ENCODE measurements around the gene PBX1. TPM values are rescaled to one million over a fixed set of nuclear protein-coding genes. Genes with fewer than 3 reads are reported as not detected.
A peak's percentile ranks its signal among the peaks of the same experiment; 100 is the strongest.

Gene PBX1
- total RNA-seq, 1 donor from 2014 or later: 257 TPM

DNA sequence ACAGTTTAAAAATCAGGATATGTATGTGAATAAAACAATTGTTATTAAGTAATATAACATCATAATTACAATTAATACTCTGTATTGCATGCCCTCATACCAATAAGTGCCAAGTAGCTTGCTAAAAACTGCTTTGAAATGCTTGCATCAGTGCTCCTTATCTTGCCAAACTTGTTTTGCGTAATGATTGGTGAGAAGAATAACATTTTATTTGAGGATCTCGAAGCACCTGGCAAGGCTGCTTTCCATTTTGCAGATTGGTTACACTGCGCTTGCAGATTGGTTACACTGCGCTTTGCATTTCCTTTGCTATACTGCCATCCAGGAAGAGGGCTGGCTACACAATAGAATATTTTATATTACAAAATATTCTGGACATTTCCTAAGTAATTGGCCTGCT lies 1.7 kb upstream of the PBX1 start:
- H3K4me1 Mint-ChIP-seq (ENCODE audit: unreplicated experiment): peaks cover 15% of the 10 kb centered on the region
- H3K4me3 Mint-ChIP-seq: peak overlapping the region; percentile 78
- H3K36me3 Mint-ChIP-seq: peaks cover 6% of the 10 kb centered on the region
- TF ChIP-seq, protein P1, sequence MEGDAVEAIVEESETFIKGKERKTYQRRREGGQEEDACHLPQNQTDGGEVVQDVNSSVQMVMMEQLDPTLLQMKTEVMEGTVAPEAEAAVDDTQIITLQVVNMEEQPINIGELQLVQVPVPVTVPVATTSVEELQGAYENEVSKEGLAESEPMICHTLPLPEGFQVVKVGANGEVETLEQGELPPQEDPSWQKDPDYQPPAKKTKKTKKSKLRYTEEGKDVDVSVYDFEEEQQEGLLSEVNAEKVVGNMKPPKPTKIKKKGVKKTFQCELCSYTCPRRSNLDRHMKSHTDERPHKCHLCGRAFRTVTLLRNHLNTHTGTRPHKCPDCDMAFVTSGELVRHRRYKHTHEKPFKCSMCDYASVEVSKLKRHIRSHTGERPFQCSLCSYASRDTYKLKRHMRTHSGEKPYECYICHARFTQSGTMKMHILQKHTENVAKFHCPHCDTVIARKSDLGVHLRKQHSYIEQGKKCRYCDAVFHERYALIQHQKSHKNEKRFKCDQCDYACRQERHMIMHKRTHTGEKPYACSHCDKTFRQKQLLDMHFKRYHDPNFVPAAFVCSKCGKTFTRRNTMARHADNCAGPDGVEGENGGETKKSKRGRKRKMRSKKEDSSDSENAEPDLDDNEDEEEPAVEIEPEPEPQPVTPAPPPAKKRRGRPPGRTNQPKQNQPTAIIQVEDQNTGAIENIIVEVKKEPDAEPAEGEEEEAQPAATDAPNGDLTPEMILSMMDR (conservative IDR thresholded peaks at IDR 0.05): no peak
- H3K27ac Mint-ChIP-seq: peak overlapping the region; percentile 62
- no peaks in the 10 kb centered on the region for H3K27me3 Mint-ChIP-seq
- DNase-seq (ENCODE audit: extremely low spot score, unreplicated experiment): no peak
- peaks cover 12% of the 10 kb centered on the region for H3K9me3 Mint-ChIP-seq

DNA sequence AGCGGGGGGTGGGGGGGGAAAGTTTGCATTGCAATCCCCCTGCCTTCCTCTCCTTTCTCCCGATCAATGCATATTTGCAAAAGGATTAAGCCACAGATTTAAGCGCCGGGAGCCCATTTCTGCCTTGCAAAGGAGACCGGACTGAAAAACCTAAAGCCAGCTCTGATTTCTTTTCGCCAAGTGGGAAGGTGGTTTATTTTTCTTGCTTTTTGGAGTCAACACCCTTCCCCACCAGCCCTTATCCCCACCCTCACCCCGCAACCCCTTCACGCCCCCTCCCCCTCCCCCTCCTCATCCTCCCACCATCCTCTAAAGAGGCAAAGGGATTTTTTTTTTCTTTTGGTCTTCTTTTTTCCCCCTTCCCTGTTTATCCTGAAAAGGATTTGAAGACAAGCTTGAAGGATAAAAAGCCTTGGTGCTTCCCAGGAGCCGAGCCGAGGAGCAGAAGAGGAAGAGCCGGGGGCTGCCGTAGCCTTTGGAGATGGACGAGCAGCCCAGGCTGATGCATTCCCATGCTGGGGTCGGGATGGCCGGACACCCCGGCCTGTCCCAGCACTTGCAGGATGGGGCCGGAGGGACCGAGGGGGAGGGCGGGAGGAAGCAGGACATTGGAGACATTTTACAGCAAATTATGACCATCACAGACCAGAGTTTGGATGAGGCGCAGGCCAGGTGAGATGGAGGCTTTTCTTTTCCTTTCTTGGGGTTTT lies 513 bp downstream of the PBX1 start:
- no peaks in the 10 kb centered on the region for H3K27me3 Mint-ChIP-seq
- peak overlapping the region; percentile 95 for H3K4me3 Mint-ChIP-seq
- TF ChIP-seq, protein P1 (conservative IDR thresholded peaks at IDR 0.05): no peak
- H3K27ac Mint-ChIP-seq: peak overlapping the region; percentile 89
- H3K4me1 Mint-ChIP-seq (ENCODE audit: unreplicated experiment): peaks cover 21% of the 10 kb centered on the region
- H3K9me3 Mint-ChIP-seq: no peaks in the 10 kb centered on the region
- DNase-seq (ENCODE audit: extremely low spot score, unreplicated experiment): no peak
- peaks cover 22% of the 10 kb centered on the region for H3K36me3 Mint-ChIP-seq

DNA sequence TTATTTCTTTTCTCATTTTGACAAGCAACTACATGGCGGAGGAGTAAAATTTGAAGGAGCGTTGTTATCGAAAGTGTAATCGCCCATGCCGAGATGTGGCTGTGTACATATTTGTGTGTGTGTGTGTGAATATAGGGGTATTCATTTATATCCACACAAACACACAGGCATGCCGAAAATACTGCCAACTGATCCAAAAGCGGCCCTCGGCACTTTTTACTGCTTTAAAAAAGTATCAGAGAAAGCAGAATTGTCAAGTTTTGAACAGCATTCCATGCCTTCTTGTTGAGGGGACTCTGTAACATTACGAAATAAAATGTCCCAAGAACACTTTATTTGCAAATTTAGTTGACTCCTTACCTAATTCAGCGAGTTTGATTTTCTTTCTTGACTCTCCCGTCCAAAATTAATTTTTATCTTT lies 1.1 kb downstream of the PBX1 start:
- TF ChIP-seq, protein P1 (conservative IDR thresholded peaks at IDR 0.05): no peak
- Mint-ChIP-seq H3K36me3 (peaks cover 28% of the 10 kb centered on the region), H3K27ac (peak overlapping the region; percentile 89), H3K4me1 (ENCODE audit: unreplicated experiment) (peaks cover 27% of the 10 kb centered on the region), H3K4me3 (peak overlapping the region; percentile 95), H3K27me3 (no peaks in the 10 kb centered on the region), H3K9me3 (no peaks in the 10 kb centered on the region)
- DNase-seq (ENCODE audit: extremely low spot score, unreplicated experiment): no peak

DNA sequence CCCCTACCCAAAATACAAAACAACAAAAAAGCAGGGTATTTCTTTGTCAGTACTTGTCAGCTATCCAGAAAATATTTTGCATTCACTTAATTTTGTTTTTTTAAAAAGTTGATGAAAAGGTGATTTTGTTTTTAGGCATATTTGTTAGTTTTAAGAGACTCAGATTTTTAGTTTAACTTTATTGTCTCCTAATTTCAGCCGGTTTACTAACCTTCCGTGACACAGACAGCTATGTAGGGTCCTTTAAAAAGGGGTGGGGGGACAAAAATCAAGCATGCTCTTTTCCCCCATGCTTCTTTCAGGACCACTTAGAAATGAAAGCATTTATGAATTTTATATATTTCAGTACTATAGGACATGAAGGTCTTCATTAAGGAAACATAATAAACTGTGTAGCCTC lies 1.6 kb downstream of the PBX1 start:
- Mint-ChIP-seq H3K9me3 (no peaks in the 10 kb centered on the region), H3K4me1 (ENCODE audit: unreplicated experiment) (peaks cover 29% of the 10 kb centered on the region), H3K27me3 (no peaks in the 10 kb centered on the region), H3K4me3 (peak overlapping the region; percentile 95), H3K36me3 (peaks cover 30% of the 10 kb centered on the region), H3K27ac (peak overlapping the region; percentile 89)
- TF ChIP-seq, protein P1 (conservative IDR thresholded peaks at IDR 0.05): no peak
- no peak for DNase-seq (ENCODE audit: extremely low spot score, unreplicated experiment)

DNA sequence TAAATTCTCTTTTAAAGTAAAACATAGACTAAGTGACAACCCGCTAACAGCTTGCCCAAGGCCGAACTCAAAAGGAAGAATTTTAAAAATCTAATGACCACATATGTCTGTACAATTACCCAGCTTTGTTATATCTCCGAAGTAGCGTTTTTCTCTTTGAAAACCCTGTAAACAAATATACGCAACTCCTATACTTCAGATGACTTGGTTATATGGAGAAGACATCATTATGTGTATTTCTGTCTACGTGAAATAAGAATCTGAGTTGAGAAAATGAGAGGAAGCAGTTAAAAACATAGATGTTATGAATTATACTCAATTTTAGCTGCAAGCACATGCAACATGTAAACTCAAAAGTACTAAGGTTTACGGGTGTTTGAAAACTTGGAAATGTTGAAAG lies 2.0 kb downstream of the PBX1 start:
- Mint-ChIP-seq H3K4me1 (ENCODE audit: unreplicated experiment) (peaks cover 34% of the 10 kb centered on the region), H3K36me3 (peaks cover 31% of the 10 kb centered on the region), H3K27ac (peak overlapping the region; percentile 89), H3K27me3 (no peaks in the 10 kb centered on the region), H3K9me3 (no peaks in the 10 kb centered on the region), H3K4me3 (peak overlapping the region; percentile 95)
- no peak for DNase-seq (ENCODE audit: extremely low spot score, unreplicated experiment)
- TF ChIP-seq, protein P1 (conservative IDR thresholded peaks at IDR 0.05): no peak
